HepG2 (cell line): ENCODE data around the gene APOBEC3H. TPM values are rescaled to one million over a fixed set of nuclear protein-coding genes. Genes with fewer than 3 reads are reported as not detected.

ENCODE experiments used
- ATAC-seq: fragments of 200-7000 bp; cut with Tn5 transposase; 3 replicates; pipeline ENCODE4 v1.9.1; 2020; ENCODE audit warnings: mild to moderate bottlenecking, moderate library complexity
- BruUV-seq: library from RNA; stranded (reverse); fragments of 400-500 nt; replicated peaks from 2 replicates; lab custom pipeline; 2021; lab: Mats Ljungman, UMichigan
- CTCF ChIA-PET: fragments of 300-600 bp; formaldehyde crosslinking; extraction: SDS; loops from one replicate; lab custom pipeline; 2021; ENCODE audit warnings: low total read pairs, inconsistent platforms, low intra/inter-chr PET ratio; lab: Yijun Ruan, JAX
- POLR2A ChIA-PET: fragments of 350-600 bp; sonication (Branson Sonifier 250); formaldehyde crosslinking; loops from one replicate; lab custom pipeline; 2020; ENCODE audit warnings: antibody characterized with exemption, inconsistent platforms; lab: Yijun Ruan, JAX
- DNase-seq: peaks from one replicate; pipeline ENCODE4 v3.0.0-alpha.2; 2015; ENCODE audit warnings: low spot score
- FAIRE-seq: peaks from 3 replicates; lab custom pipeline; 2011; peaks lifted over from hg19 to GRCh38; lab: Jason Lieb, UNC
- H2AFZ ChIP-seq: one replicate; pipeline ENCODE4 v1.6.1; 2011; ENCODE audit warnings: low read length, inconsistent platforms
- H3K27ac ChIP-seq: fragments of 300-600 bp; 3 replicates; pipeline ENCODE4 v1.8.0; 2011; ENCODE audit warnings: mixed run types, mild to moderate bottlenecking, mixed read lengths, low read length, inconsistent platforms; ENCODE audit not compliant: insufficient read depth; ENCODE audit errors: extremely low read length
- H3K27me3 ChIP-seq, 2 experiments: fragments of 200-600 bp in 1 of 2; 2 replicates in 1 of 2; 3 replicates in 1 of 2; pipeline versions ENCODE4 v1.6.0 to v1.8.0; 2011; ENCODE audit warnings: low read length in 2 of 2, mild to moderate bottlenecking in 2 of 2, moderate library complexity in 2 of 2, inconsistent platforms in 1 of 2; ENCODE audit not compliant: insufficient read depth in 2 of 2, control insufficient read depth in 1 of 2
- H3K36me3 ChIP-seq, 2 experiments: fragments of 200-600 bp in 1 of 2; replicated peaks in 1 of 2; 2 replicates in 1 of 2; 3 replicates in 1 of 2; pipeline versions ENCODE4 v1.5.1 to v1.8.0; 2011; ENCODE audit warnings: low read length in 2 of 2, inconsistent platforms in 1 of 2; ENCODE audit not compliant: insufficient read depth in 2 of 2, control insufficient read depth in 1 of 2
- H3K4me1 ChIP-seq: 2 replicates; pipeline ENCODE4 v1.5.1; 2012; ENCODE audit warnings: low read length, inconsistent platforms; ENCODE audit not compliant: insufficient read depth
- H3K4me2 ChIP-seq: 2 replicates; pipeline ENCODE4 v1.6.0; 2011; ENCODE audit warnings: low read depth, low read length, inconsistent platforms
- H3K4me3 ChIP-seq, 3 experiments: fragments of 200-600 bp in 1 of 3; sonication (generic), shearing (Covaris generic) in 1 of 3; replicated peaks in 1 of 3; 2 replicates each; pipeline ENCODE4 v1.5.1; 2011 to 2016; ENCODE audit warnings: low read length in 3 of 3, inconsistent platforms in 2 of 3, low read depth in 2 of 3, mild to moderate bottlenecking in 2 of 3, control low read depth in 1 of 3, mixed read lengths in 1 of 3; ENCODE audit not compliant: insufficient read depth in 1 of 3
- H3K79me2 ChIP-seq: one replicate; pipeline ENCODE4 v1.6.1; 2011; ENCODE audit warnings: low read length, inconsistent platforms; ENCODE audit not compliant: insufficient read depth
- H3K9ac ChIP-seq: 2 replicates; pipeline ENCODE4 v1.6.0; 2011; ENCODE audit warnings: mild to moderate bottlenecking, low read depth, low read length, inconsistent platforms; ENCODE audit not compliant: insufficient read depth
- H3K9me3 ChIP-seq: 2 replicates; pipeline ENCODE4 v1.5.1; 2012; ENCODE audit warnings: mild to moderate bottlenecking, low read length
- H4K20me1 ChIP-seq: 2 replicates; pipeline ENCODE4 v1.6.0; 2011; ENCODE audit warnings: inconsistent platforms, mild to moderate bottlenecking, low read length, moderate library complexity; ENCODE audit not compliant: insufficient read depth
- BRD4 ChIP-seq: sonication (generic); formaldehyde crosslinking; IDR thresholded peaks from 2 replicates; pipeline ENCODE4 v1.4.0; 2020; ENCODE audit warnings: missing genetic modification reagents
- FOXK1 ChIP-seq: sonication (generic); formaldehyde crosslinking; IDR thresholded peaks from 2 replicates; pipeline ENCODE4 v1.4.0; 2020; ENCODE audit warnings: low read depth, missing genetic modification reagents, borderline replicate concordance
- HMGXB4 ChIP-seq, 2 experiments: sonication (generic) in 1 of 2; formaldehyde crosslinking in 1 of 2; IDR thresholded peaks; 2 replicates each; pipeline versions ENCODE4 v1.4.0 to v1.6.1; 2018 to 2020; ENCODE audit warnings: missing genetic modification reagents in 2 of 2, borderline replicate concordance in 1 of 2, low read depth in 1 of 2, mild to moderate bottlenecking in 1 of 2, missing biosample characterization in 1 of 2
- RNF2 ChIP-seq: fragments of 450-650 bp; conservative IDR thresholded peaks from 2 replicates; pipeline ENCODE4 v1.6.1; 2016; ENCODE audit warnings: low read depth
- SMARCC2 ChIP-seq: fragments of 450-650 bp; IDR thresholded peaks from 2 replicates; pipeline ENCODE4 v1.6.1; 2017; ENCODE audit warnings: antibody characterized with exemption, mild to moderate bottlenecking
- SRF ChIP-seq: IDR thresholded peaks from 2 replicates; pipeline ENCODE4 v1.6.1; 2011; ENCODE audit warnings: mild to moderate bottlenecking, low read depth, low read length, moderate library complexity
- ZFP41 ChIP-seq: sonication (generic); formaldehyde crosslinking; IDR thresholded peaks from 2 replicates; pipeline ENCODE4 v1.4.0; 2020; ENCODE audit warnings: mild to moderate bottlenecking, missing genetic modification reagents, borderline replicate concordance
- ZMYM3 ChIP-seq: sonication (generic); formaldehyde crosslinking; IDR thresholded peaks from 2 replicates; pipeline ENCODE4 v1.5.1; 2020; ENCODE audit warnings: mild to moderate bottlenecking, missing genetic modification reagents
- ZNF251 ChIP-seq: sonication (generic); formaldehyde crosslinking; IDR thresholded peaks from 2 replicates; pipeline ENCODE4 v1.9.0; 2021; ENCODE audit warnings: mild to moderate bottlenecking, missing genetic modification reagents
- ZNF296 ChIP-seq: sonication (generic); formaldehyde crosslinking; conservative IDR thresholded peaks from 2 replicates; pipeline ENCODE4 v1.5.0; 2020; ENCODE audit warnings: mild to moderate bottlenecking, missing genetic modification reagents
- ZNF30 ChIP-seq: sonication (generic); formaldehyde crosslinking; IDR thresholded peaks from 2 replicates; pipeline ENCODE4 v1.5.0; 2020; ENCODE audit warnings: mild to moderate bottlenecking, missing genetic modification reagents
- WGBS: methylation state at CpG from one replicate; pipeline ENCODE4 v1.1.6; 2017; ENCODE audit warnings: low lambda C conversion rate; 5-methylcytosine and 5-hydroxymethylcytosine counted together
- in situ Hi-C: cut with HindIII; loops from 2 replicates; pipeline ENCODE4 v1.10.0; 2017; ENCODE audit warnings: low pct_unique_long_range_greater_than_20kb; ENCODE audit not compliant: extremely low pct_ligation_motif_present
- intact Hi-C: fragments of 100-400 bp; cut with micrococcal nuclease; formaldehyde crosslinking; loops from one replicate; pipeline ENCODE4 v1.10.0; 2022; ENCODE audit not compliant: unreplicated experiment
- polyA plus RNA-seq, 8 experiments: library from polyadenylated mRNA; depleted of rRNA in 3 of 8; stranded (reverse) in 7 of 8; unstranded in 1 of 8; fragments of >200 nt; fragmentation: Illumina TruSeq in 4 of 8; extraction: Trizol in 4 of 8; gene quantifications; 2 replicates each; pipeline versions ENCODE4 v1.2.1 to v1.2.3, GENCODE V29; 2011 to 2016; ENCODE audit warnings: low read depth in 4 of 8, missing spikeins in 1 of 8, mixed read lengths in 1 of 8; ENCODE audit not compliant: insufficient read depth in 1 of 8
- total RNA-seq, 5 experiments: library from RNA; depleted of rRNA; stranded (reverse); fragments of >200 nt; fragmentation: Illumina TruSeq; extraction: Trizol; gene quantifications; 2 replicates each; pipeline ENCODE4 v1.2.3, GENCODE V29; 2016; ENCODE audit warnings: low read depth in 1 of 5
- TF ChIP-seq, protein P1 (sequence below): sonication (generic); formaldehyde crosslinking; IDR thresholded peaks from 2 replicates; pipeline ENCODE4 v1.4.0; 2020; ENCODE audit warnings: mild to moderate bottlenecking, missing genetic modification reagents, borderline replicate concordance

The APOBEC3H gene
- total and polyA plus RNA-seq, 2 of the 13 experiments (the other 11 are each of a cell fraction or from before 2014, with no cell fraction given): 0.18 to 0.31 TPM

DNA sequence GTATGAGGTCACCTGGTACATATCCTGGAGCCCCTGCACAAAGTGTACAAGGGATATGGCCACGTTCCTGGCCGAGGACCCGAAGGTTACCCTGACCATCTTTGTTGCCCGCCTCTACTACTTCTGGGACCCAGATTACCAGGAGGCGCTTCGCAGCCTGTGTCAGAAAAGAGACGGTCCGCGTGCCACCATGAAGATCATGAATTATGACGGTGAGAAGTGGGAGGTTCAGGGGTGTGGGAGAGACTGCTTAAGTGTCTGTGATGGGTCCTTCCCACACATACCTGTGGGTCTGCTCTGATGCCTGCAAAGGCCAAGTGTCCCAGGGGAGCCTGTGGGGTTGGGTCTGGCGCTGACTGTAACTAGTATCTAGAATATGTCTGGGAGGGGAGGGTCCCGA, 16.0 kb upstream of the APOBEC3H start:
- H3K36me3 ChIP-seq: no peaks in the 10 kb centered on the region
- H4K20me1 ChIP-seq: no peaks in the 10 kb centered on the region
- H3K4me1 ChIP-seq: peaks cover 9% of the 10 kb centered on the region
- H3K4me2 ChIP-seq: no peak overlapping the region
- no peaks in the 10 kb centered on the region for H3K9me3 ChIP-seq
- in situ Hi-C loops: no loop called here
- ATAC-seq (no peak), FAIRE-seq (no peak), DNase-seq (no peak)
- no TSS peak for BruUV-seq
- ChIA-PET POLR2A (no interaction called here), CTCF (no interaction called here)
- 93% methylated on average over 12 of the region's 12 CpGs for WGBS
- no peak overlapping the region for H3K4me3 ChIP-seq
- no peak overlapping the region for H3K27ac ChIP-seq
- no peak for TF ChIP-seq SRF
- TF ChIP-seq ZNF30 (CRISPR knock-in tag): no peak
- no peak for TF ChIP-seq FOXK1 (CRISPR knock-in tag)
- TF ChIP-seq ZMYM3 (CRISPR knock-in tag): no peak
- no peak for TF ChIP-seq RNF2
- intact Hi-C loops: no loop called here
- H3K79me2 ChIP-seq: no peaks in the 10 kb centered on the region
- no peak overlapping the region for H2AFZ ChIP-seq
- no peaks in the 10 kb centered on the region for H3K27me3 ChIP-seq
- H3K9ac ChIP-seq: no peak overlapping the region

DNA sequence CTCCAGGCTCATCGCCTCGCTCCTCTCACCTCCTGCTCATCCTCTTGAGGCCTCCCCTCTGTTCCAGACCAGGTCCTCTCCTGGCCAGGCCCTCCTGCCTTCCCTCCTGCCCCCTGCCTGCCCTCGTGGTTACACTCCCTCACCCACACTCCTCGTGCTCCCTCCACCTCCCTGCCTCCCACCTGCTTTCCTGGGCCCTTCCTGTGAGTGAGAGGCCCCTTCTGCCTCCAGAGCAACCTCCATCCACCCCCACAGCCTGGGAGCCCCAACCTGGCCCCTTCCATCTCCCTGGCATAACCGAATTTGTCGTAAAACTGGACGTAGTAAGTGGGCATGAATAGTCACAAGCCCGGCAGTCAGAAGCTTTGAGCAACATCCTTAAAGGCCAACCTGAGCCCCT, 15.4 kb upstream of the APOBEC3H start:
- DNase-seq (no peak), FAIRE-seq (no peak), ATAC-seq (no peak)
- Histone ChIP-seq H4K20me1 (no peaks in the 10 kb centered on the region), H3K9ac (no peak overlapping the region), H3K4me1 (peaks cover 9% of the 10 kb centered on the region), H2AFZ (no peak overlapping the region), H3K36me3 (no peaks in the 10 kb centered on the region), H3K79me2 (no peaks in the 10 kb centered on the region), H3K9me3 (no peaks in the 10 kb centered on the region), H3K27ac (no peak overlapping the region), H3K4me2 (no peak overlapping the region), H3K4me3 (no peak overlapping the region), H3K27me3 (no peaks in the 10 kb centered on the region; a peak in 1 of 5 replicates)
- CTCF ChIA-PET: no interaction called here
- POLR2A ChIA-PET: no interaction called here
- intact Hi-C loops (no loop called here), in situ Hi-C loops (no loop called here)
- BruUV-seq: no TSS peak
- 69% methylated on average over 8 of the region's 8 CpGs for WGBS
- TF ChIP-seq ZFP41 (CRISPR knock-in tag) (no peak), ZNF296 (CRISPR knock-in tag) (no peak), ZNF251 (no peak), RNF2 (no peak), BRD4 (CRISPR knock-in tag) (no peak), HMGXB4 (CRISPR knock-in tag; IDR thresholded peaks at IDR 0.05; ENCODE audit: borderline replicate concordance in 1 of 2, low read depth in 1 of 2) (no peak), SMARCC2 (no peak)
- TF ChIP-seq, protein P1, sequence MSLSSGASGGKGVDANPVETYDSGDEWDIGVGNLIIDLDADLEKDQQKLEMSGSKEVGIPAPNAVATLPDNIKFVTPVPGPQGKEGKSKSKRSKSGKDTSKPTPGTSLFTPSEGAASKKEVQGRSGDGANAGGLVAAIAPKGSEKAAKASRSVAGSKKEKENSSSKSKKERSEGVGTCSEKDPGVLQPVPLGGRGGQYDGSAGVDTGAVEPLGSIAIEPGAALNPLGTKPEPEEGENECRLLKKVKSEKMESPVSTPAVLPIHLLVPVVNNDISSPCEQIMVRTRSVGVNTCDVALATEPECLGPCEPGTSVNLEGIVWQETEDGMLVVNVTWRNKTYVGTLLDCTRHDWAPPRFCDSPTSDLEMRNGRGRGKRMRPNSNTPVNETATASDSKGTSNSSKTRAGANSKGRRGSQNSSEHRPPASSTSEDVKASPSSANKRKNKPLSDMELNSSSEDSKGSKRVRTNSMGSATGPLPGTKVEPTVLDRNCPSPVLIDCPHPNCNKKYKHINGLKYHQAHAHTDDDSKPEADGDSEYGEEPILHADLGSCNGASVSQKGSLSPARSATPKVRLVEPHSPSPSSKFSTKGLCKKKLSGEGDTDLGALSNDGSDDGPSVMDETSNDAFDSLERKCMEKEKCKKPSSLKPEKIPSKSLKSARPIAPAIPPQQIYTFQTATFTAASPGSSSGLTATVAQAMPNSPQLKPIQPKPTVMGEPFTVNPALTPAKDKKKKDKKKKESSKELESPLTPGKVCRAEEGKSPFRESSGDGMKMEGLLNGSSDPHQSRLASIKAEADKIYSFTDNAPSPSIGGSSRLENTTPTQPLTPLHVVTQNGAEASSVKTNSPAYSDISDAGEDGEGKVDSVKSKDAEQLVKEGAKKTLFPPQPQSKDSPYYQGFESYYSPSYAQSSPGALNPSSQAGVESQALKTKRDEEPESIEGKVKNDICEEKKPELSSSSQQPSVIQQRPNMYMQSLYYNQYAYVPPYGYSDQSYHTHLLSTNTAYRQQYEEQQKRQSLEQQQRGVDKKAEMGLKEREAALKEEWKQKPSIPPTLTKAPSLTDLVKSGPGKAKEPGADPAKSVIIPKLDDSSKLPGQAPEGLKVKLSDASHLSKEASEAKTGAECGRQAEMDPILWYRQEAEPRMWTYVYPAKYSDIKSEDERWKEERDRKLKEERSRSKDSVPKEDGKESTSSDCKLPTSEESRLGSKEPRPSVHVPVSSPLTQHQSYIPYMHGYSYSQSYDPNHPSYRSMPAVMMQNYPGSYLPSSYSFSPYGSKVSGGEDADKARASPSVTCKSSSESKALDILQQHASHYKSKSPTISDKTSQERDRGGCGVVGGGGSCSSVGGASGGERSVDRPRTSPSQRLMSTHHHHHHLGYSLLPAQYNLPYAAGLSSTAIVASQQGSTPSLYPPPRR (CRISPR knock-in tag): no peak
